ENCODE data around the gene ANO1. TPM values are rescaled to one million over a fixed set of nuclear protein-coding genes. Genes with fewer than 3 reads are reported as not detected.

ANO1 gene
- total RNA-seq, 4 donors from 2014 or later, result 25.3 to 107 (median 48.8) TPM

DNA sequence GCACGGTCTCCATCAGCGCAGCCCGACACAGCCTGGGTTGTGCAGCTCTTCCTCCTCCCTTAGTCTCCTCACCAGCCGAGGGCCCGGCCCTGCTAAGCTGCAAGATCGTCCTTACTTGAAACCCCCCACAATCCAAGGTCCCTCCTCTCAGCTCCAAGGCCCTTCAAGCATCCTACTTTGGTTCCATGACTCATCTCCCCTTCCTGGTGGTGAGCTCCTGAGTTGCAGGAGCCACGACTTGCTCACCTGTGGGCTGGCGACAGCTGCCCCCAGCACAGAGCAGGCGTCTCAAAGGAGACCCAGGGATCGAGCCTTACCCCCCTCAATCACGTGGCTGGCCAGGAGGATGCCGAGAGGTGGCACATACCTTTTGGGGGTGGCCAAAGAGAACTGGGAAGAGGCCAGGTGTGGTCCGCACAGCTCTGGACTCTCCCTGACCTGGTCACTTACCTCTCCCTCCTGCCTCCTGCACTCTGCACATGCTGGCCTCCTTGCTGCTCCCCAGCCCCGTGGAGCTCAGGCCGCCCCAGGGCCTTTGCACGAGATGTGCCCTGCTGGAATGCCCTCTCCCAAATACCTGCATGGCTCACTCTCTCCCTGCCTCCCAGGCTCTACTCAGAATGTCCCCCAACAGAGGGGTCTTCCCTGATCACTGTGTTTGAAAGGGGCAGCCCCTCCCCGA, 89.7 kb downstream of the ANO1 start:
- peaks cover 0 to 6% (median 0%) of the 10 kb centered on the region in 4 donors for H3K36me3 ChIP-seq

DNA sequence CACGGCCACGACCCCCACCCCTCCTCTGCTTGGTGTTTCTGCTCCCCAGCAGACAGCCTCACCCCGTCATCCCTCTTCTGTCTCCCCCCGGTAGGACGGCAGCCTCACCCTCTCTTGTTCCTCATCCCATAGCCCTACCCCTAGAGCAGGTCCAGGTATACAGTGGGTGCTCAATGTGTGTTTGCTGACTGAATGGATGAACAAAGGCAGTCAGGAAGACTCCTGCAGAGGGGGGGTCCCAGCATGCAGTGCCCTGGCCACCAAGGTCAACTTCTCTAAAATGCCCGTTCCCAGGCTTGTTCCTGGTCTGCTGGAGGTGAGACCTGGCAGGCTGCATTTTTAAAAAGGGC, 90.3 kb downstream of the ANO1 start:
- WGBS, result 82% methylated on average over 5 of the region's 6 CpGs
- no peaks in the 10 kb centered on the region for H3K4me1 ChIP-seq
- peaks cover 0 to 34% (median 1%) of the 10 kb centered on the region in 4 donors for H3K27me3 ChIP-seq
- no peaks in the 10 kb centered on the region for H3K9me3 ChIP-seq
- intact Hi-C loops (cut with DNase I), result no loop called here
- no peak overlapping the region for H3K27ac ChIP-seq (replicated peaks in 1 of 4)
- DNase-seq (ENCODE audit: extremely low spot score), result no peak
- H3K4me3 ChIP-seq, result no peak overlapping the region
- H3K36me3 ChIP-seq, result peaks cover 0 to 6% (median 0%) of the 10 kb centered on the region in 4 donors
- no peak for TF ChIP-seq POLR2A (IDR thresholded peaks at IDR 0.05; ENCODE audit: low read depth)

More for the DNA sequence above, 89.7 kb downstream of the ANO1 start:
- no peak overlapping the region for H3K4me3 ChIP-seq
- TF ChIP-seq EP300 (IDR thresholded peaks at IDR 0.05) (no peak), POLR2AphosphoS5 (IDR thresholded peaks at IDR 0.05) (no peak), POLR2A (IDR thresholded peaks at IDR 0.05; ENCODE audit: low read depth) (no peak)
- intact Hi-C loops (cut with DNase I), result no loop called here
- H3K9me3 ChIP-seq, result no peaks in the 10 kb centered on the region
- no peak overlapping the region for H3K27ac ChIP-seq (replicated peaks in 1 of 4)
- H3K27me3 ChIP-seq, result peaks cover 0 to 34% (median 1%) of the 10 kb centered on the region in 4 donors
- DNase-seq (ENCODE audit: extremely low spot score), result no peak
- 95% methylated on average over 16 of the region's 17 CpGs for WGBS
- no peaks in the 10 kb centered on the region for H3K4me1 ChIP-seq

DNA sequence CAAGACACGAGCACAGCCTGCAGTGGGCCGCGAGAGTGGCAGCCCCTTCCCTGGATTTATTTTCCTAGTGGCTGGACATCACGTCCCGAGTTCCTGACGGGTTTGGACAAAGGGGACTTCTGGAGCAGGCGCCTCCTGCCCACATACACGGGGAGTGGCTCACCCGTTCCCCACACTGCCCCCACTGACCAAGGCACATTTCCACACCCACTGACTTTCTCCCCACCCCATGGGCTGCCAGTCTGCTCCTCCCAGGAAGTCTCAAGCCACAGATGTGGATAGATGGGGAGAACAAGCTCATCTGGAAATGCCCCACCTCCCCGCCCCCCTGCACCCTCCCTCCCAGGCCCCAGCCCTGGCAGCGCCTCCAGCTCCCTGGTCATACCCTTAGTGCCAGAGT, 91.0 kb downstream of the ANO1 start:
- WGBS, result 82% methylated on average over 8 of the region's 11 CpGs

DNA sequence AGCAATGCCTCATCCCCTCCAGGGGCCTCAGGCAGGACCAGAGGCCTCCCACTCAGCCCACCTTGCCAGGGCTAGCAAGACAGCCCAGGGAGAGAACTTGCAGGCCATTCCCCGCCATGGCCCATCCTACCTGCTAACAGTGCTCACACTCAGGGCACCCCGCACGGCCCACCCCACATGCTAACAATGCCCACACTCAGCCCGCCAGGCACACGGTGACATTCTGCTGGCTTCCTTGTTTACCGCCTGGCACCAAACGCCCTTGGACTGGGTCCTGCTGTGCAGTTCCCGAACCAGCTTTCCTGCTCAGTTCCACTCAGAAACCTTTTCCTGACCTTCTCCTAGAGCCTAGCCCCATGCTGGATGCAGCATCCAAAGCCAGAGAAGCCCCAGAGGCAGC, 91.5 kb downstream of the ANO1 start:
- WGBS, result 95% methylated on average over 4 of the region's 8 CpGs
- intact Hi-C loops (cut with DNase I), result no loop called here
- TF ChIP-seq EP300 (IDR thresholded peaks at IDR 0.05), result no peak
- TF ChIP-seq, protein P1, sequence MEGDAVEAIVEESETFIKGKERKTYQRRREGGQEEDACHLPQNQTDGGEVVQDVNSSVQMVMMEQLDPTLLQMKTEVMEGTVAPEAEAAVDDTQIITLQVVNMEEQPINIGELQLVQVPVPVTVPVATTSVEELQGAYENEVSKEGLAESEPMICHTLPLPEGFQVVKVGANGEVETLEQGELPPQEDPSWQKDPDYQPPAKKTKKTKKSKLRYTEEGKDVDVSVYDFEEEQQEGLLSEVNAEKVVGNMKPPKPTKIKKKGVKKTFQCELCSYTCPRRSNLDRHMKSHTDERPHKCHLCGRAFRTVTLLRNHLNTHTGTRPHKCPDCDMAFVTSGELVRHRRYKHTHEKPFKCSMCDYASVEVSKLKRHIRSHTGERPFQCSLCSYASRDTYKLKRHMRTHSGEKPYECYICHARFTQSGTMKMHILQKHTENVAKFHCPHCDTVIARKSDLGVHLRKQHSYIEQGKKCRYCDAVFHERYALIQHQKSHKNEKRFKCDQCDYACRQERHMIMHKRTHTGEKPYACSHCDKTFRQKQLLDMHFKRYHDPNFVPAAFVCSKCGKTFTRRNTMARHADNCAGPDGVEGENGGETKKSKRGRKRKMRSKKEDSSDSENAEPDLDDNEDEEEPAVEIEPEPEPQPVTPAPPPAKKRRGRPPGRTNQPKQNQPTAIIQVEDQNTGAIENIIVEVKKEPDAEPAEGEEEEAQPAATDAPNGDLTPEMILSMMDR (IDR thresholded peaks at IDR 0.05), result no peak
- TF ChIP-seq POLR2A (IDR thresholded peaks at IDR 0.05; ENCODE audit: low read depth), result no peak
- no peak for TF ChIP-seq POLR2AphosphoS5 (IDR thresholded peaks at IDR 0.05)
- no peaks in the 10 kb centered on the region for H3K4me1 ChIP-seq
- no peak for DNase-seq (ENCODE audit: extremely low spot score)
- no peaks in the 10 kb centered on the region for H3K9me3 ChIP-seq
- peaks cover 0 to 6% (median 0%) of the 10 kb centered on the region in 4 donors for H3K36me3 ChIP-seq
- H3K27me3 ChIP-seq, result peaks cover 0 to 34% (median 1%) of the 10 kb centered on the region in 4 donors
- no peak overlapping the region for H3K27ac ChIP-seq (replicated peaks in 1 of 4)
- H3K4me3 ChIP-seq, result no peak overlapping the region

More for the DNA sequence above, 91.0 kb downstream of the ANO1 start:
- no peak overlapping the region for H3K27ac ChIP-seq (replicated peaks in 1 of 4)
- no peaks in the 10 kb centered on the region for H3K4me1 ChIP-seq
- H3K36me3 ChIP-seq, result peaks cover 0 to 6% (median 0%) of the 10 kb centered on the region in 4 donors
- peaks cover 0 to 34% (median 1%) of the 10 kb centered on the region in 4 donors for H3K27me3 ChIP-seq
- intact Hi-C loops (cut with DNase I), result no loop called here
- no peaks in the 10 kb centered on the region for H3K9me3 ChIP-seq
- TF ChIP-seq POLR2A (IDR thresholded peaks at IDR 0.05; ENCODE audit: low read depth) (no peak), POLR2AphosphoS5 (IDR thresholded peaks at IDR 0.05) (no peak), EP300 (IDR thresholded peaks at IDR 0.05) (no peak)
- TF ChIP-seq, protein P1 (IDR thresholded peaks at IDR 0.05), result no peak
- H3K4me3 ChIP-seq, result no peak overlapping the region
- no peak for DNase-seq (ENCODE audit: extremely low spot score)

DNA sequence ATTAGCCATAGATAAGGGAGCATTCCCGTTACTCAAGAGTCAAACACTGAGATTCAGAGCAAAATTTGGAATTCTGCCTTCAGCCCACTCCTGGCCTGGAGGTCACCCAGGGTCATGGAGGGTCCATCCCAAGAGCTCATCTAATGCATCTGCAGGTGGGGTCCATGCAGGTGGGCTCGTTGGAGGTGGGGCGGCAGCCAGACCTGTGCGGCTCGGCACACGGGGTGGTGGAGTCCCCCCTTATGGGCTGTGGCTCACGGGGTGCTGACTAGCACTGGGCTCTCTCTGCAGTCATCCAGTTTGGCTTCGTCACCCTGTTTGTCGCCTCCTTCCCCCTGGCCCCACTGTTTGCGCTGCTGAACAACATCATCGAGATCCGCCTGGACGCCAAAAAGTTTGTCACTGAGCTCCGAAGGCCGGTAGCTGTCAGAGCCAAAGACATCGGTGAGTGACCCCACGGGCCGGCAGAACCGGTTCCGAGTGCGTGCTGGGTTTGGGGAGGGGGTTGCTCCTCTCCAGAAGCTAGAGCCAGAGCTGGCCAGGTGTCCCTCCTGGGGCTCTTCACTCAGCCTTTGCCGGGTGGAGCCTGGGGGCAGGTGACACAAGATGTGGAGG, 92.6 kb downstream of the ANO1 start:
- H3K36me3 ChIP-seq, result peaks cover 0 to 6% (median 0%) of the 10 kb centered on the region in 4 donors
- TF ChIP-seq, protein P1 (IDR thresholded peaks at IDR 0.05), result no peak
- TF ChIP-seq POLR2A (IDR thresholded peaks at IDR 0.05; ENCODE audit: low read depth), result no peak
- TF ChIP-seq EP300 (IDR thresholded peaks at IDR 0.05), result no peak
- no peak for TF ChIP-seq POLR2AphosphoS5 (IDR thresholded peaks at IDR 0.05)
- intact Hi-C loops (cut with DNase I), result no loop called here
- H3K27me3 ChIP-seq, result peaks cover 0 to 32% (median 1%) of the 10 kb centered on the region in 4 donors
- no peaks in the 10 kb centered on the region for H3K9me3 ChIP-seq
- no peak overlapping the region for H3K4me3 ChIP-seq
- H3K27ac ChIP-seq (replicated peaks in 1 of 4), result no peak overlapping the region
- DNase-seq (ENCODE audit: extremely low spot score), result no peak
- 87% methylated on average over 20 of the region's 22 CpGs for WGBS
- no peaks in the 10 kb centered on the region for H3K4me1 ChIP-seq

Measured in esophagus muscularis mucosa (tissue), 4 donors.